PC-9 (cell line): ENCODE results near the gene PRKX.

Experiments used
- EZH2 ChIP-seq: fragments of 200-600 bp; sonication (generic); IDR thresholded peaks from 2 replicates; pipeline ENCODE4 v1.8.0; 2017; ENCODE audit warnings: antibody characterized with exemption, low read depth
- TF ChIP-seq, protein P1 (sequence below): fragments of 200-600 bp; sonication (generic); conservative IDR thresholded peaks from 2 replicates; pipeline ENCODE4 v1.6.1; 2017; ENCODE audit warnings: mixed run types, antibody characterized with exemption, mild to moderate bottlenecking, moderate library complexity

DNA sequence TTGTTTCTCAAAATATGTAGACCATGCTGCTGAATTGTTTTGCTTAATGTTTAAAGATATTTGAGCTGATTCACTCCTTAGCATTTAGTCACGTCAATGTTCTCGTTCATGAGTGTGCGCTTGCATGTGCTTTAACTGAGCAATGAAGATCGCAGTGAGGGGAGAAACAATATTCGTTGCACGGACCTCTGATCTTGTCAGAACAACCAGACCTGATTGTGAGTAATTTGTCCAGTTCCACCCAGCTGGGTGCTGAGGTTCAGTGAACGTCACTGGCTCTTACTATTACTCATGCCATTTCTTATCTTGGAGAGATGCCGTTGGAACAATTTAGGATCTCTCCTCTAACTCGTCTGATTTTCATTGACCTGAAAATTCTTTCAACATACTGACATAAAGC is 15.0 kb upstream of the PRKX start:
- TF ChIP-seq, protein P1, sequence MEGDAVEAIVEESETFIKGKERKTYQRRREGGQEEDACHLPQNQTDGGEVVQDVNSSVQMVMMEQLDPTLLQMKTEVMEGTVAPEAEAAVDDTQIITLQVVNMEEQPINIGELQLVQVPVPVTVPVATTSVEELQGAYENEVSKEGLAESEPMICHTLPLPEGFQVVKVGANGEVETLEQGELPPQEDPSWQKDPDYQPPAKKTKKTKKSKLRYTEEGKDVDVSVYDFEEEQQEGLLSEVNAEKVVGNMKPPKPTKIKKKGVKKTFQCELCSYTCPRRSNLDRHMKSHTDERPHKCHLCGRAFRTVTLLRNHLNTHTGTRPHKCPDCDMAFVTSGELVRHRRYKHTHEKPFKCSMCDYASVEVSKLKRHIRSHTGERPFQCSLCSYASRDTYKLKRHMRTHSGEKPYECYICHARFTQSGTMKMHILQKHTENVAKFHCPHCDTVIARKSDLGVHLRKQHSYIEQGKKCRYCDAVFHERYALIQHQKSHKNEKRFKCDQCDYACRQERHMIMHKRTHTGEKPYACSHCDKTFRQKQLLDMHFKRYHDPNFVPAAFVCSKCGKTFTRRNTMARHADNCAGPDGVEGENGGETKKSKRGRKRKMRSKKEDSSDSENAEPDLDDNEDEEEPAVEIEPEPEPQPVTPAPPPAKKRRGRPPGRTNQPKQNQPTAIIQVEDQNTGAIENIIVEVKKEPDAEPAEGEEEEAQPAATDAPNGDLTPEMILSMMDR = no peak
- no peak for TF ChIP-seq EZH2
